GM23248 (cell line): ENCODE data around the gene POU2F1. TPM values are rescaled to one million over a fixed set of nuclear protein-coding genes. Genes with fewer than 3 reads are reported as not detected.

ENCODE experiments used
- DNase-seq: peaks from one replicate; pipeline ENCODE4 v3.0.0-alpha.2; 2015
- H2AFZ ChIP-seq: fragments of 200-600 bp; sonication (generic); 2 replicates; pipeline ENCODE4 v1.6.1; 2016; ENCODE audit warnings: antibody characterized with exemption
- H3F3A ChIP-seq: fragments of 200-600 bp; sonication (generic); 2 replicates; pipeline ENCODE4 v1.6.1; 2016; ENCODE audit warnings: mild to moderate bottlenecking, antibody characterized with exemption, mixed run types; ENCODE audit not compliant: insufficient read depth
- H3K27ac ChIP-seq: fragments of 200-600 bp; sonication (generic); 2 replicates; pipeline ENCODE4 v1.5.1; 2016; ENCODE audit warnings: mild to moderate bottlenecking
- H3K27me3 ChIP-seq: fragments of 200-600 bp; sonication (generic); replicated peaks from 2 replicates; pipeline ENCODE4 v1.6.1; 2016; ENCODE audit warnings: mild to moderate bottlenecking; ENCODE audit not compliant: insufficient read depth
- H3K36me3 ChIP-seq: fragments of 200-600 bp; sonication (generic); 2 replicates; pipeline ENCODE4 v1.6.1; 2016; ENCODE audit warnings: low read depth, mild to moderate bottlenecking
- H3K4me1 ChIP-seq: fragments of 200-600 bp; sonication (generic); 2 replicates; pipeline ENCODE4 v1.6.1; 2016; ENCODE audit warnings: mild to moderate bottlenecking; ENCODE audit not compliant: insufficient read depth
- H3K4me2 ChIP-seq: fragments of 200-600 bp; sonication (generic); one replicate; pipeline ENCODE4 v1.6.1; 2016; ENCODE audit warnings: mild to moderate bottlenecking; ENCODE audit not compliant: unreplicated experiment
- H3K4me3 ChIP-seq: fragments of 200-600 bp; sonication (generic); 2 replicates; pipeline ENCODE4 v1.5.1; 2016; ENCODE audit warnings: mild to moderate bottlenecking
- H3K79me2 ChIP-seq: fragments of 200-600 bp; sonication (generic); 2 replicates; pipeline ENCODE4 v1.6.1; 2016; ENCODE audit warnings: mild to moderate bottlenecking; ENCODE audit not compliant: insufficient read depth
- H3K9ac ChIP-seq: fragments of 200-600 bp; sonication (generic); 2 replicates; pipeline ENCODE4 v1.6.1; 2016; ENCODE audit warnings: mild to moderate bottlenecking
- H3K9me2 ChIP-seq: fragments of 200-600 bp; sonication (generic); 2 replicates; pipeline ENCODE4 v1.6.1; 2016; ENCODE audit warnings: mixed run types, mild to moderate bottlenecking, moderate library complexity; ENCODE audit not compliant: insufficient read depth
- H3K9me3 ChIP-seq: fragments of 200-600 bp; sonication (generic); one replicate; pipeline ENCODE4 v1.6.1; 2017; ENCODE audit warnings: low read depth
- H4K20me1 ChIP-seq: fragments of 200-600 bp; sonication (generic); 2 replicates; pipeline ENCODE4 v1.6.0; 2016; ENCODE audit not compliant: insufficient read depth
- EZH2 ChIP-seq: fragments of 200-600 bp; sonication (generic); IDR thresholded peaks from 2 replicates; pipeline ENCODE4 v1.6.1; 2018; ENCODE audit warnings: antibody characterized with exemption, mild to moderate bottlenecking; ENCODE audit not compliant: insufficient read depth, poor library complexity, severe bottlenecking
- EZH2phosphoT487 ChIP-seq: fragments of 200-600 bp; sonication (generic); IDR thresholded peaks from 2 replicates; pipeline ENCODE4 v1.6.1; 2018; ENCODE audit warnings: antibody characterized with exemption, moderate library complexity, mild to moderate bottlenecking, low read depth; ENCODE audit not compliant: insufficient read depth
- WGBS, 2 experiments: methylation state at CpG; one replicate each; pipeline ENCODE4 v1.1.6; 2015 to 2017; ENCODE audit warnings: low lambda C conversion rate in 2 of 2, low coverage in 1 of 2; ENCODE audit errors: missing lambda C conversion rate in 2 of 2; 5-methylcytosine and 5-hydroxymethylcytosine counted together
- in situ Hi-C: fragments of 300-500 bp; cut with MboI; formaldehyde crosslinking; loops from 2 replicates; pipeline ENCODE4 v1.15.0; 2020
- polyA plus RNA-seq: library from polyadenylated mRNA; unstranded; fragments of >200 nt; fragmentation: Nextera tagmentation; extraction: Ambion mirVana; gene quantifications from 2 replicates; pipeline ENCODE4 v1.2.1, GENCODE V29; 2016
- total RNA-seq: library from RNA; depleted of rRNA; stranded (reverse); fragments of >200 nt; shearing (Covaris generic); gene quantifications from 2 replicates; pipeline ENCODE4 v1.2.3, GENCODE V29; 2014

POU2F1 gene
- total and polyA plus RNA-seq, 2 experiments from 2014 or later: 3.4 to 3.7 TPM

- Histone ChIP-seq H3K79me2 (no peaks in the 10 kb centered on the region), H2AFZ (no peak overlapping the region), H3K27me3 (no peaks in the 10 kb centered on the region), H3K4me1 (peaks cover 8% of the 10 kb centered on the region; the same call in 1 of the 2 replicates), H3K4me3 (no peak overlapping the region), H3K9ac (no peak overlapping the region), H3K36me3 (no peaks in the 10 kb centered on the region), H3K9me3 (no peaks in the 10 kb centered on the region), H4K20me1 (no peaks in the 10 kb centered on the region), H3F3A (no peaks in the 10 kb centered on the region), H3K4me2 (no peak overlapping the region), H3K9me2 (no peaks in the 10 kb centered on the region; the same call in 1 of the 2 replicates), H3K27ac (no peak overlapping the region)
- 82 to 83% methylated on average over 15 of the region's 15 CpGs for WGBS, 2 experiments
- DNase-seq: no peak
- in situ Hi-C loops: no loop called here
- TF ChIP-seq EZH2 (no peak), EZH2phosphoT487 (no peak)
Observed at GRCh38 chr1:167423684-167424619, 203.3 kb downstream of the POU2F1 start.

GRCh38 chr1:167425482-167425881, 204.8 kb downstream of the POU2F1 start:
- no peaks in the 10 kb centered on the region for H3K27me3 ChIP-seq
- H3K27ac ChIP-seq: no peak overlapping the region
- 95 to 99% methylated on average over 7 of the region's 7 CpGs for WGBS, 2 experiments
- H2AFZ ChIP-seq: no peak overlapping the region
- in situ Hi-C loops: no loop called here
- H4K20me1 ChIP-seq: no peaks in the 10 kb centered on the region
- no peak overlapping the region for H3K9ac ChIP-seq
- no peaks in the 10 kb centered on the region for H3K9me2 ChIP-seq
- no peaks in the 10 kb centered on the region for H3K9me3 ChIP-seq
- peaks cover 8% of the 10 kb centered on the region; the same call in 1 of the 2 replicates for H3K4me1 ChIP-seq
- no peaks in the 10 kb centered on the region for H3F3A ChIP-seq
- H3K36me3 ChIP-seq: no peaks in the 10 kb centered on the region
- H3K79me2 ChIP-seq: no peaks in the 10 kb centered on the region
- H3K4me3 ChIP-seq: no peak overlapping the region
- no peak overlapping the region for H3K4me2 ChIP-seq
- TF ChIP-seq EZH2: no peak
- TF ChIP-seq EZH2phosphoT487: no peak
- DNase-seq: no peak

GRCh38 chr1:167426716-167427115, 206.0 kb downstream of the POU2F1 start:
- no peak overlapping the region for H3K4me2 ChIP-seq
- H3K36me3 ChIP-seq: no peaks in the 10 kb centered on the region
- no peak for DNase-seq
- in situ Hi-C loops: no loop called here
- WGBS, 2 experiments: 90 to 94% methylated on average over 4 of the region's 4 CpGs
- no peak overlapping the region for H3K9ac ChIP-seq
- H2AFZ ChIP-seq: no peak overlapping the region
- H3K27me3 ChIP-seq: no peaks in the 10 kb centered on the region
- no peaks in the 10 kb centered on the region for H3K9me2 ChIP-seq
- no peaks in the 10 kb centered on the region for H3K79me2 ChIP-seq
- H3K9me3 ChIP-seq: no peaks in the 10 kb centered on the region
- no peak overlapping the region for H3K4me3 ChIP-seq
- no peaks in the 10 kb centered on the region for H4K20me1 ChIP-seq
- no peak for TF ChIP-seq EZH2
- TF ChIP-seq EZH2phosphoT487: no peak
- no peak overlapping the region for H3K27ac ChIP-seq
- no peaks in the 10 kb centered on the region for H3F3A ChIP-seq
- H3K4me1 ChIP-seq: peaks cover 8% of the 10 kb centered on the region; the same call in 1 of the 2 replicates

- H3K4me3 ChIP-seq: no peak overlapping the region
- H3F3A ChIP-seq: no peaks in the 10 kb centered on the region
- TF ChIP-seq EZH2: no peak
- DNase-seq: peak; percentile 51
- H3K9me2 ChIP-seq: no peaks in the 10 kb centered on the region
- no peaks in the 10 kb centered on the region for H3K36me3 ChIP-seq
- no peaks in the 10 kb centered on the region for H4K20me1 ChIP-seq
- no peak overlapping the region for H2AFZ ChIP-seq
- WGBS, 2 experiments: 20 to 31% methylated on average over 5 of the region's 5 CpGs
- peak overlapping the region; percentile 22; the same call in 1 of the 2 replicates for H3K27ac ChIP-seq
- no peaks in the 10 kb centered on the region for H3K27me3 ChIP-seq
- no peak overlapping the region for H3K4me2 ChIP-seq
- no peaks in the 10 kb centered on the region for H3K9me3 ChIP-seq
- peaks cover 8% of the 10 kb centered on the region; the same call in 1 of the 2 replicates for H3K4me1 ChIP-seq
- H3K9ac ChIP-seq: no peak overlapping the region
- in situ Hi-C loops: no loop called here
- H3K79me2 ChIP-seq: no peaks in the 10 kb centered on the region
Observed at GRCh38 chr1:167427848-167428247, 207.2 kb downstream of the POU2F1 start.
